Natural killer cell (primary cell): ENCODE results near the gene MYOF. TPM values are rescaled to one million over a fixed set of nuclear protein-coding genes. Genes with fewer than 3 reads are reported as not detected.

Experiments
- ATAC-seq, 3 donors: fragments of 150-1000 bp in 2 of 3; fragments of 200-7000 bp in 1 of 3; cut with Tn5 transposase; 1 replicate in 1 of 3; 2 replicates in 2 of 3; pipeline ENCODE4 v1.10.0; 2021; ENCODE audit warnings: mild to moderate bottlenecking in 2 of 3, moderate library complexity in 2 of 3
- DNase-seq, 2 donors: peaks; one replicate each; pipeline versions ENCODE4 v3.0.0 to v3.0.0-alpha.2; 2013 to 2021; ENCODE audit warnings: mixed read lengths in 1 of 2
- H3K27ac ChIP-seq: one replicate; pipeline ENCODE4 v1.5.1; 2013; ENCODE audit warnings: mild to moderate bottlenecking, low read length
- H3K27me3 ChIP-seq: one replicate; pipeline ENCODE4 v1.6.1; 2013; ENCODE audit warnings: low read length; ENCODE audit not compliant: control insufficient read depth, insufficient read depth
- H3K36me3 ChIP-seq: one replicate; pipeline ENCODE4 v1.6.1; 2013; ENCODE audit warnings: low read length; ENCODE audit not compliant: control insufficient read depth, insufficient read depth
- H3K4me1 ChIP-seq: one replicate; pipeline ENCODE4 v1.6.1; 2013; ENCODE audit warnings: low read length; ENCODE audit not compliant: control insufficient read depth, insufficient read depth
- H3K4me3 ChIP-seq: one replicate; pipeline ENCODE4 v1.5.1; 2013; ENCODE audit warnings: low read length
- H3K9me3 ChIP-seq: one replicate; pipeline ENCODE4 v1.6.1; 2013; ENCODE audit warnings: low read length; ENCODE audit not compliant: control insufficient read depth, insufficient read depth
- H3K27ac Mint-ChIP-seq, 2 donors: one replicate each; pipeline ENCODE4 v1.8.0; 2022; ENCODE audit warnings: mild to moderate bottlenecking in 2 of 2, mixed read lengths in 2 of 2, moderate library complexity in 1 of 2
- H3K27me3 Mint-ChIP-seq, 2 donors: one replicate each; pipeline ENCODE4 v1.8.0; 2022; ENCODE audit warnings: low read depth in 2 of 2, mixed read lengths in 2 of 2
- H3K36me3 Mint-ChIP-seq: one replicate; pipeline ENCODE4 v1.8.0; 2022; ENCODE audit warnings: mixed read lengths
- H3K4me1 Mint-ChIP-seq, 2 donors: one replicate each; pipeline ENCODE4 v1.8.0; 2022; ENCODE audit warnings: mixed read lengths in 2 of 2
- H3K4me3 Mint-ChIP-seq: one replicate; pipeline ENCODE4 v1.8.0; 2022; ENCODE audit warnings: mild to moderate bottlenecking, moderate library complexity, mixed read lengths
- H3K9me3 Mint-ChIP-seq, 2 donors: one replicate each; pipeline ENCODE4 v1.8.0; 2022; ENCODE audit warnings: mixed read lengths in 2 of 2
- CTCF ChIP-seq: fragments of 200-600 bp; IDR thresholded peaks from one replicate; pipeline ENCODE4 v1.8.0; 2022; ENCODE audit warnings: antibody characterized with exemption
- WGBS: methylation state at CpG from one replicate; pipeline ENCODE4 v1.1.7; 2013; ENCODE audit warnings: missing lambda C conversion rate; ENCODE audit not compliant: insufficient coverage; 5-methylcytosine and 5-hydroxymethylcytosine counted together
- intact Hi-C: fragments of 100-400 bp; cut with micrococcal nuclease; formaldehyde crosslinking; loops from one replicate; pipeline ENCODE4 v1.14.2; 2022
- total RNA-seq, 4 donors: library from RNA; stranded (reverse); fragments of 120-200 nt in 1 of 4; gene quantifications; one replicate each; pipeline versions ENCODE4 v1.2.3 to v1.2.4, GENCODE V29; 2013 to 2022

The MYOF gene
- total RNA-seq, 3 donors from 2014 or later (not counting 1 experiment from before 2014, with no cell fraction given) = 2.0 to 9.7 (median 2.9) TPM

DNA sequence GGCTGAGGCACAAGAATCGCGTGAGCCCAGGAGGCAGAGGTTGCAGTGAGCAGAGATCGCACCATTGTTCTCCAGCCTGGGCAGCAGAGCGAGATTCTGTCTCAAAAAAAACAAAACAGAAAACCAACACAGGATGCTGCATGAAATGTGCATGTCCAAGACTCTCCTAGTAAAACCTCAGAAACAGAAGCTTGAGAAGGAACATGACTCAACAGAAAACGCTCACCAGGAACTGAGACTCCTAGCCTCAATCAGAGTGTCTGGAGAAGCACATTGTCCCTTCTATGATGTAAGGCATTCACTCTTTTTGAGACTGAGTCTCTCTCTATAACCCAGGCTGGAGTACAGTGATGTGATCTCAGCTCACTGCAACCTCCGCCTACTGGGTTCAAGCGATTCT, 168.3 kb downstream of the MYOF start:
- Mint-ChIP-seq H3K27me3 (peaks cover 12 to 14% of the 10 kb centered on the region in 2 donors), H3K4me1 (no peaks in the 10 kb centered on the region), H3K4me3 (no peak overlapping the region), H3K27ac (no peak overlapping the region), H3K9me3 (no peaks in the 10 kb centered on the region), H3K36me3 (no peaks in the 10 kb centered on the region)
- DNase-seq (no peak), ATAC-seq (no peak)
- Histone ChIP-seq H3K27me3 (no peaks in the 10 kb centered on the region), H3K27ac (no peak overlapping the region), H3K36me3 (no peaks in the 10 kb centered on the region), H3K4me1 (no peaks in the 10 kb centered on the region), H3K4me3 (no peak overlapping the region), H3K9me3 (no peaks in the 10 kb centered on the region)
- intact Hi-C loops = no loop called here
- 38% methylated on average over 7 of the region's 7 CpGs for WGBS
- no peak for TF ChIP-seq CTCF

- Histone ChIP-seq H3K9me3 (no peaks in the 10 kb centered on the region), H3K4me1 (no peaks in the 10 kb centered on the region), H3K27ac (no peak overlapping the region), H3K27me3 (no peaks in the 10 kb centered on the region), H3K4me3 (no peak overlapping the region), H3K36me3 (no peaks in the 10 kb centered on the region)
- 82% methylated on average over 5 of the region's 5 CpGs for WGBS
- H3K27me3 Mint-ChIP-seq = peaks cover 0 to 10% of the 10 kb centered on the region in 2 donors
- no peak overlapping the region for H3K4me3 Mint-ChIP-seq
- no peak for TF ChIP-seq CTCF
- intact Hi-C loops = no loop called here
- ATAC-seq = no peak
- H3K27ac Mint-ChIP-seq = no peak overlapping the region
- H3K36me3 Mint-ChIP-seq = no peaks in the 10 kb centered on the region
- no peak for DNase-seq
- no peaks in the 10 kb centered on the region for H3K4me1 Mint-ChIP-seq
- H3K9me3 Mint-ChIP-seq = no peaks in the 10 kb centered on the region
Measured at GRCh38 chr10:93309062-93309461, 173.1 kb downstream of the MYOF start.

- no peak overlapping the region for H3K27ac Mint-ChIP-seq
- intact Hi-C loops = no loop called here
Measured at GRCh38 chr10:93305122-93305521, 177.0 kb downstream of the MYOF start.

More at GRCh38 chr10:93305122-93305521, 177.0 kb downstream of the MYOF start:
- no peak for ATAC-seq
- H3K9me3 Mint-ChIP-seq = no peaks in the 10 kb centered on the region
- no peaks in the 10 kb centered on the region for H3K9me3 ChIP-seq
- H3K4me3 ChIP-seq = no peak overlapping the region
- H3K27me3 Mint-ChIP-seq = peaks cover 0 to 4% of the 10 kb centered on the region in 2 donors
- no peak for DNase-seq
- no peak for TF ChIP-seq CTCF
- no peaks in the 10 kb centered on the region for H3K27me3 ChIP-seq
- no peaks in the 10 kb centered on the region for H3K4me1 Mint-ChIP-seq
- 94% methylated on average over 2 of the region's 3 CpGs for WGBS
- no peaks in the 10 kb centered on the region for H3K36me3 Mint-ChIP-seq
- no peak overlapping the region for H3K4me3 Mint-ChIP-seq
- no peaks in the 10 kb centered on the region for H3K4me1 ChIP-seq
- H3K36me3 ChIP-seq = no peaks in the 10 kb centered on the region
- no peak overlapping the region for H3K27ac ChIP-seq
